ENCODE measurements around the gene HNRNPUL1.

Gene HNRNPUL1

DNA sequence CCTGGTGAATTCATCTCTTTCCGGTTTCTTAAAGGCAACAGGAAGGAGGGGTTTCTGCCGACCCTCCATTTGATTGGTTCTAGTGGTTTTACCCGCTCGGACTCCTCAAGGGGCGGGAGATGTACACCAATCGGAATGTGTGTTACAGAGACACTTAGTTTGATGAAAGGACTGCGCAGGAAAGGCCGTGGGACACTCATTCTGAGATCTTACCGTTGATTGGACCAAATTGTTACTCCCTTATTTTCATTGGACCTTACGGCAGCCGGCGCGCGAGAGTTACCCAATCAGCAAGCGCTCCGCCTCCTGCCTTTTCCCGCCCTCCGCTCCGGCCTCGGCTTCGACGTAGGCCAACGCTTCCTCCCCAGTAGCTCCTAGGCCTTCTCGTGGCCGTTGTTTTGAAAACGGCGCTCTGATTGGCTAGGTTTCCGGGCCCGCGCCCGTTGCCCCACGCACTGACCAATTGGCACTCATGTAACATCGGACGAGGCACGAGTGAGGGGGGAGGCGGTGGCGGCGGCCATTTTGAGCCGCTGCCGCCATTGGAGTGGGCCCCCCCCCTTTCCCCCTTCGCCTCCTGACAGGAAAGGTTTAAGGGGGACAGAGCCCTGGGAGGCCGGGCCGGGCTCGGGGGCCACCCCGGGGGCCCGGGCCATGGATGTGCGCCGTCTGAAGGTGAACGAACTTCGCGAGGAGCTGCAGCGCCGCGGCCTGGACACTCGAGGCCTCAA lies at the start of gene HNRNPUL1:
TSS of gene HNRNPUL1 (plus strand) at position 523 of the 731 bp plus-strand sequence. CDS start at position 655, 132 bp downstream.
- DNase-seq (ENCODE audit: low spot score): peak; percentile 99

GRCh38 chr19:41217741-41218140 lies 46.4 kb upstream of the HNRNPUL1 start:
- DNase-seq (ENCODE audit: low spot score): no peak

GRCh38 chr19:41218249-41218614 lies 45.9 kb upstream of the HNRNPUL1 start:
- no peak for DNase-seq (ENCODE audit: low spot score)

DNA sequence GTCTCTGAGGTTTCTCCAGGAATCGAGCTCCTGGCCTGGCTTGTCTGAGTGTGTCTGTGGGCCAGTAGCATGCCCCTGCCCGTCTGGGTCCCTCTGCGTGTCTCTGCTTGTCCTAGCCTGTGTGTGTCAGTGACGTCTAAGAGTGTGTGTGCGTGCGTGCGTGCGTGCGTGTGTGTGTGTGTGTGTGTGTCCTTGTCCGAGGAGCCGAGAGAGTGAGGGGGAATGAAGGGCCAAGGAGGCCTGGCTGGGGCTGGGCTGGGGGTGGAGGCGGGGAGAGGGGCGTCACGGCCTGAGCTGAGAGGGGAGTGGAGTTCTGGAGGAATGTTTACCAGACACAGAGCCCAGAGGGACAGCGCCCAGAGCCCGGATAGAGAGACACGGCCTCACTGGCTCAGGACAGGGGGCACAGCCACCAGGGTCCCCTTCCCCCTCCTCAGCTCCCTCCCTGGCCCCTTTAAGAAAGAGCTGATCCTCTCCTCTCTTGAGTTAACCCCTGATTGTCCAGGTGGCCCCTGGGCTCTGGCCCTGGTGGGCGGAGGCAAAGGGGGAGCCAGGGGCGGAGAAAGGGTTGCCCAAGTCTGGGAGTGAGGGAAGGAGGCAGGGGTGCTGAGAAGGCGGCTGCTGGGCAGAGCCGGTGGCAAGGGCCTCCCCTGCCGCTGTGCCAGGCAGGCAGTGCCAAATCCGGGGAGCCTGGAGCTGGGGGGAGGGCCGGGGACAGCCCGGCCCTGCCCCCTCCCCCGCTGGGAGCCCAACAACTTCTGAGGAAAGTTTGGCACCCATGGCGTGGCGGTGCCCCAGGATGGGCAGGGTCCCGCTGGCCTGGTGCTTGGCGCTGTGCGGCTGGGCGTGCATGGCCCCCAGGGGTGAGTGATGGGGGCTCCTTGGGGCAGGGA lies 45.3 kb upstream of the HNRNPUL1 start, which contains the start of gene AXL:
TSS of gene AXL (plus strand) at position 609 of the 893 bp plus-strand sequence. CDS start at position 779, 170 bp downstream.
- DNase-seq (ENCODE audit: low spot score): peak; percentile 91

DNA sequence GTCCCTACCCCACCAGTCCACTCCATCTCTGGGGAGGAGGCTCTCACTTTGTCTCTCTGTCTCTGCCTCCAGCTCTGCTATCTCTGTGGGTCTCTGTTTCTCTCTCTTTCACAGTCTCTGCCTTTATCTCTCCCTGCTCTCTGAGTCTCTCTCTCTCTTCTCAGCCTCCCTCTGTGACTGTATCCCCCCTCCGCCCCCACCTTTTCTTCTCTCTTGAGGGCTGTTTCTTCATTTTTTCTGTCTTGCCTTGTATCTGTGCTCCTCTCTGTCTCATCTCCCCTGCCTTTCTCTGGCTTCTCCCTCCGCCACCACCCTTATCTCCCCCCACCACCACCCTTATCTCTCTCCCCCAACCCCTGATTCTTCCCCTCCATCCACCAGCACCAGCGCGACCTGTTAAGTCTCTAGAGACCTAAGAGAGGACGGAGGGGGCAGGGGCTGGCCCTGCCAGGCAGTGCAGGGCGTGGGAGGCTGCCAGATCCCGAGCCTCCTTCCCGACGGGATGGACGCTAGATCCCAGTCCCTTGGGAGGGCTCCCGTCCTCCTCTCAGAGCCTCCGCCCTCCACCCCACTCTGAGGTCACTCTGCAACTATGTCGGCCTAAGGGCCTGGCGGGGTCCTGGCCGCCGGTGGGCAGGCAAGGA lies 44.1 kb upstream of the HNRNPUL1 start:
- DNase-seq (ENCODE audit: low spot score): peak; percentile 92

GRCh38 chr19:41220811-41221210 lies 43.4 kb upstream of the HNRNPUL1 start:
- DNase-seq (ENCODE audit: low spot score): no peak

DNA sequence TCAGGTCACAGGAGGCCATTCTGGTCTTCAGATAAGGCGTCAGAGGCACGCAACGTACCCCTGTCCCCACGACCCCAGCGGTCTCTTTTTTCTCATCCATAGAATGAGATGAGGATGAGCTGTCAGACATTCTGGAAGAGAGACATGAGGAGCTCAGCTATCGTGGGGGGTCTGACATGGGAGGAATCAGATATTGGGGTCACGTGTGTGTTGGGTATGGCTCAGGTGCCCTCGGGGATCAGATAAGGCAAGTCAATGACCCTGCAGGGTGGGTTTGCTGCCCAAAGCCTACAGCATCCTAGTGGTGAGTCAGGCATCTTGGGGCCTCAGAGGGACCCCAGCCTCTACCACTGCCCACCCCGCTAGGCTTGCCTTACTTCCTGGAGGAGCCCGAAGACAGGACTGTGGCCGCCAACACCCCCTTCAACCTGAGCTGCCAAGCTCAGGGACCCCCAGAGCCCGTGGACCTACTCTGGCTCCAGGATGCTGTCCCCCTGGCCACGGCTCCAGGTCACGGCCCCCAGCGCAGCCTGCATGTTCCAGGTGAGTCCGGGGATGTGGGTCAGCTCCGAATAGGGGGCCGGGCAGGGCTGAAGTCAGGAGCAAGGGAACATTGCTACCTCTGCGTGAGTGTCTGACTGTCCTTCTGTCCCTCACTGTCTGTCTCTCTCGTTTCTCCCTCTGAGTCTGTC lies 42.5 kb upstream of the HNRNPUL1 start:
- no peak for DNase-seq (ENCODE audit: low spot score)

GRCh38 chr19:41222240-41222639 lies 41.9 kb upstream of the HNRNPUL1 start:
- no peak for DNase-seq (ENCODE audit: low spot score)

- DNase-seq (ENCODE audit: low spot score): peak; percentile 96
Measured at GRCh38 chr19:41223431-41224234, 40.5 kb upstream of the HNRNPUL1 start.

DNA sequence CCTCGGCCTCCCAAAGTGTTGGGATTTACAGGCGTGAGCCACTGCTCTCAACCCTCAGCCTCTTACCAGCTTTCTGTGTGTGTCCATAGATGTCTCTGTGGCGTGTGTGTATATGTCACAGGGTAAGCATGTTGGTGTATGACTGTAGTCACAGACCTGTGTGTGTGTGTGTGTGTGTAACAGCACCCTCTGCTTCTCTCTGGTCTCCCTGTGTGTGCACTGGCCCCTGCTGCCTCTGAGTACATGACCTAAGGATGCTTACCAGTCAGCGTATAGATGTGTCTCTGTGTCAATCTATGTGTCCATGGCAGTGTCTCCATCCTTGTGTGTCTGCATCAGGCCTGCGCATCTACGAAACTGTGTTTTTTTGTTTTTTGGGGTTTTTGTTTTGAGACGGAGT lies 39.5 kb upstream of the HNRNPUL1 start:
- no peak for DNase-seq (ENCODE audit: low spot score)

DNA sequence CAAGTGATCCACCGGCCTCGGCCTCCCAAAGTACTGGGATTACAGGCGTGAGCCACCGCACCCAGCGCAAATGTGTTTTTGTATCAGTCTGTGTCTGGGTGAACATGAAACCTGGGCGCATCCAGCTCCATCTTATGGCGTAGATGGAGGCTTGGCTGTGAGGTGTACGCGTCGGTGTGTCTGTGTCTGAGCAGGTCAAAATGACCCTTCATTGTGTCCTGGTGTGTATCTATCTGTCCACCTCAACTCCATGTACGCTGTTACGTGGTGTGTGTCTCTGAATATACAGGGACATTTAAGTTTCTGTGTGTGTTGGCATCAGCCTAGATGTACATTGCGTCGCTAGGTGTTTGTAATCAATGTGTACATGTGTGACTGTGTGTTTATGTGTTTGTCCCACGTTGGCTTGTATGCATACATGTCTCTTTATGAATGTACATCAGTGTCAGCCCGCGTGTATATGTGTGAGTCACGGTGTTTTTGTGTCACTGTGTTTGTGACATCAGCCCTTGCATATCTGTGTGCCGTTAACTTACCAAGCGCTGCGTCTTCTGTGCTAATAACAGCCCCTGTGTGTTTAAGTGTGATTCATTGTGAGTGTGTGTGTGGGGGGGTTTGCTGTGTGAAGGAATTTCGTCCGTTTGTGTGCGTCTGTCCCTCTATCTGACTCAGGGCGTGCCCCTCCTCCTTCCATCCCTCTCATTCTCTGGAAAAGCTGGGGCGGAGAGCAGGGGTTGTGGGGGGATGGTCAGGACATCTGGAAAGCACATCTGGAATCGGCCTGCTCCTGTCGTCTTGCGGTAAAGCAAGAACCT lies 38.7 kb upstream of the HNRNPUL1 start:
- DNase-seq (ENCODE audit: low spot score): peak; percentile 96

- DNase-seq (ENCODE audit: low spot score): peak; percentile 92
Measured at GRCh38 chr19:41226053-41226873, 37.9 kb upstream of the HNRNPUL1 start.

DNA sequence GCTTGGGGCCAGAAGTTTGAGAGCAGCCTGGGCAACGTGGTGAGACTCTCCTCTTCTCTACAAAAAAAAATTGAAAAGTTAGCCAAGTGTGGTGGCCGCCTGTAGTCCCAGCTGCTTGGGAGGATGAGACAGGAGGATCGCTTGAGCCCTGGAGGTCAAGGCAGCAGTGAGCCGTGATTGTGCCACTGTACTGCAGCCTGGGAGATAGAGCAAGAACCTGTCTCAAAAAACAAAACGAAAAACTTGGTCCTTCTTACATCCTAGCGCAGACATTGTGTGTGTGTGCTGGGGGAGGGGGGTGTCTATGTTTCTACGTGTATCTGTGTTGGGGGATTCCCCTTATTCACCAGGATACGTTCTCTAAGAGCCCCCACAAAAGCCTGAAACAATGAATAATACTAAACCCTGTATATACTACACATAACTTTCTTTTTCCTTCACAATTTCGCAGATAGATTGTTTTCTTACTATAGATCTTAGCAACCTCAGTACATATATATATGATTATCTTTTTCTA lies 37.2 kb upstream of the HNRNPUL1 start:
- no peak for DNase-seq (ENCODE audit: low spot score)

- DNase-seq (ENCODE audit: low spot score): no peak
Measured at GRCh38 chr19:41228486-41228885, 35.7 kb upstream of the HNRNPUL1 start.

DNA sequence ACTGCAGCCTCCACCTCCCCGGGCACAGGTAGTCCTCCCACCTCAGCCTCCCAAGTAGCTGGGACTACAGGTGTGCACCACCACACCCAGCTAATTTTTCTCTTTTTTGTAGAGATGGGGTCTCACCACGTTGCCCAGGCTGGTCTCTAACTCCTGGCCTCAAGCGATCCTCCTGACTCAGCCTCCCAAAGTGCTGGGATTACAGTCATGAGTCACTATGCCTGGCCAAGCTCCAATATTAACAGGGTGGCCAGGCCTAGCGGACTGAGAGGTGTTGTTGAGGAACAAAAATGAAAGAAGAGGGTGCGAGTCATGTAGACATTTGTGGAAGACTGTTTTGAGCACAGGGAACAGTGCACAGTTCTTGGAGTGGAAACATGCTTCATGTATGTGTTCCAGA lies 34.8 kb upstream of the HNRNPUL1 start:
- DNase-seq (ENCODE audit: low spot score): peak; percentile 38

- no peak for DNase-seq (ENCODE audit: low spot score)
Measured at GRCh38 chr19:41230067-41230857, 33.9 kb upstream of the HNRNPUL1 start.

DNA sequence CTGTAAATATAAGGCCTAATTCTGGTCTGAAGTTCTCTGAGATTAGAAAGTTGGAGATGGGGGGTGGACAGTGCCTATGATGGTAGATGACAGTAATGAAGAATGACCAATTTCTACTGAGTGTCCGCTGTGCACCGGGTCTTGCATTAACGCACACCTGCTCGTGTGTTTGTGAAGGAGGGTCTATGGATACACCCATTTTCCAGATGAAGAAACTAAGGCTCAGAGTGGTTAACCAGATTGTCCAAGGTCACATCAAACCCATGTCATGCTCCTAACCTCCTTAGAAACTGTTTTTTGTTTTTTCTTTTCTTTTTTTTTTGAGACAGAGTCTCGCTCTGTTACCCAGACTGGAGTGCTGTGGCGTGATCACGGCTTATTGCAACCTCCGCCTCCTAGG lies 31.5 kb upstream of the HNRNPUL1 start:
- no peak for DNase-seq (ENCODE audit: low spot score)

GRCh38 chr19:41233748-41234240 lies 30.4 kb upstream of the HNRNPUL1 start:
- DNase-seq (ENCODE audit: low spot score): no peak
